Activated T-helper 1 cell treated with Interleukin-2 at 50 U/mL for 16 hours (primary cell): Measurements from ENCODE around the gene CPAMD8.

Experiments
- DNase-seq: peaks from one replicate; pipeline ENCODE4 v3.0.0-alpha.2; 2020; ENCODE audit warnings: low read depth

Gene CPAMD8

GRCh38 chr19:16874250-16874977 is 152.2 kb downstream of the CPAMD8 start:
- DNase-seq, result no peak

DNA sequence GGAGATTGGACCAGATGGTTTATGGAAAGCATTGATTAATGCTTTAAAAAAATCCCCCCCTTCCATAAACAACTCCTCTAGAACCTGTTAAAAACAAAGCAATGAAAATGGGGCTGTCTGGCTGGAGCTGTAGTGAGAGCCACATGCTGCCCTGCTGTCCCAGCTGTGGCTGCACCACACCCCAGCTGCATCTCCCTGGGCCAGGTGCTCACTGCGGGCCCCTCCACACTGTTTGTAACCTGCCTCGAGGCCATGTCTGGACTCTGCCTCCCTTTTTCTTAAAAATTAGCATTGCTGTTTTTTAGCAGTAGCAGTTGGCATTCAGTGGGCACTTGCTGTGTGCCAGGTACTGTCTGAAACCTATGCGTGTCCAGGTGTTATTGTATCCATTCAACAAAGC is 153.0 kb downstream of the CPAMD8 start:
- no peak for DNase-seq

DNA sequence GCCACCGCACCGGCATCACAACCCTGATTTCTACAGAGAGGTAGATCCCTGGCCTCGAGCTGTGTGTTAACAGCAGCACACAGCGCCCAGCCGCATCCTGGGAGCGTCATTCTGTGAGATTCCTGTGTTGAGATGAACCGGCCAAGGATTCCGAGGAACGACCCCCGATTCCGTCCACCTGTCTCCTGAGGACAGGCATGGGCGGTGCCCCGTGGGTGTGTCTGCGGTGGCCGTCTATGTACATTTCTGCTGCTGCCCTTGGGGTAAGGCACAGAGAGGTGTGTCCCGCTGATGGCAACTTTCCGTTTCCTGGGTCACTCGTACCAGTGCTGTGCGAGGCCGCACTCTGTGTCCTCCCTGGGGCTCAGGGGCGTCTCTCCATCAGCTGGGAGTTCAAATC is 153.9 kb downstream of the CPAMD8 start:
- no peak for DNase-seq

DNA sequence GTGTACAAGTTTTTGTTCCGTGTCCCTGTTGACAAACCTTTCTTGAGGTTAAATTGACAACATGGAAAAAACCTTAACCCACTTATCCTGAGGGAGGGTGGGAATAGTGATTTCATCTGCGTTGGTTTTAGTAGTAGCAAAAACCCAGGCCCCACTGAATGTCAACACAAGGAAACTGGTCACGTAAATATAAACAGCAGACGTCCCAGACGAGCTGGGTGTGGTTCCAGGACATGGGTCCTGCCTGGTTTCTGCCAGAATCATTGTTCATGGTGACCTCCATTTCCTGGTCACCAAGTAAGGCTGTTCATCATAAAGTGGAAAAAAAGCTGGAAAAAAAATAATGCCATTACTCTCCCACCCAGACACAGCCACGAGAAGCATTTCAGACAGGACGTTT is 154.7 kb downstream of the CPAMD8 start:
- no peak for DNase-seq

- no peak for DNase-seq
These were observed 157.2 kb downstream of the CPAMD8 start for GRCh38 chr19:16869331-16869972.

DNA sequence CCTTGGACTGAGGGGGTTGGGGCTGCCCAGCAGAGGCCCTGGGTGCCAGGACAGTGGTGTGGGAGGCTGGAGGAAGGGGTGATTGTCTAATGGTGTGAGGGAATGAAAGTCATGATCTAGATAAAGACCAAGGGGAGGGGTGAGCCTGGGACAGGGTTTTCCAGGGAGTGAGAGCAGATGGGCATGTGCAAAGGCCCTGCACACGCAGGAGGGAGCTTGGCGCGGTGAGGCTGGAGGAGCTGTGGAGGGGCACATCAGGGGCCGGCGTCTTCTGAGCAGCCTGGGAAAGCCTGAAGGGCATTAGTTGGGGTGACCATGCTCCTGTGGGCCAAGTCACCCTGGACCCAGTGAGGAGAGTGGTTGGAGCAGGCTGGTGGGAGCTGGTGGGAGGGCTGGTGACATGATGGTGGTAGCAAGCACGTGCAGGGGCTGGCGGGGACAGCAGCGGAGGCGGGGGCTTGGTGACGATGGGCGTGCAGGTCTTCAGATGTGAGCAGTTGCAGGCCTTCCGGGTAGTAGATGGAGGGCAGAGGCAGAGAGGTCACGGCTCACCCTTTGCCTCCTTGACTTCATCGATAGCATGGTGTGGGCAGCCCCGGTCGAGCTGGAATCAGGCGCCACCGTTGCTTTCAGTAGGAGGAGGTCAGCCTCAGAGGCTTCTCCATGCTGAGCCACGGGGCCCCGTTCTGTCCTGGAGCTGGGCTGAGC is 158.0 kb downstream of the CPAMD8 start:
- DNase-seq, result no peak

DNA sequence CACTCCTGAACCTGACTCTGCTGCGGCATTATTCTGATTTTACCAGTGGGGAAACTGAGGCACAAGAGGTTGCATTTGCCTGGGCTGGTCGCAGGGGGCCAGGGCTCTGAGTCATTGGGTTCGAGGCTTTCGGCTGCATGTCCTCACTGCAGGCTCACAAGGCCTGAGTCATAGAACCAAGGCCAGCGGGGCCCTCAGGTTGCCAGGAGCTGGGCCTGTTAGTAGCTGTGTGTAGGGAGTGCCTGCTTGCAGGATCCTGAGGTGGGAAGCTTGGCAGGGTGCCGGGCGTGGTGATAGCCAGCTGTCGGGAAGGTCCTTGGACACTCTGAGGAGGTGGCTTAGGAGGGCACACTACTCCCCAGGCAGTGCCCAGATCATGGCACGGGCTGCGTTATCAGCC is 159.4 kb downstream of the CPAMD8 start:
- no peak for DNase-seq

DNA sequence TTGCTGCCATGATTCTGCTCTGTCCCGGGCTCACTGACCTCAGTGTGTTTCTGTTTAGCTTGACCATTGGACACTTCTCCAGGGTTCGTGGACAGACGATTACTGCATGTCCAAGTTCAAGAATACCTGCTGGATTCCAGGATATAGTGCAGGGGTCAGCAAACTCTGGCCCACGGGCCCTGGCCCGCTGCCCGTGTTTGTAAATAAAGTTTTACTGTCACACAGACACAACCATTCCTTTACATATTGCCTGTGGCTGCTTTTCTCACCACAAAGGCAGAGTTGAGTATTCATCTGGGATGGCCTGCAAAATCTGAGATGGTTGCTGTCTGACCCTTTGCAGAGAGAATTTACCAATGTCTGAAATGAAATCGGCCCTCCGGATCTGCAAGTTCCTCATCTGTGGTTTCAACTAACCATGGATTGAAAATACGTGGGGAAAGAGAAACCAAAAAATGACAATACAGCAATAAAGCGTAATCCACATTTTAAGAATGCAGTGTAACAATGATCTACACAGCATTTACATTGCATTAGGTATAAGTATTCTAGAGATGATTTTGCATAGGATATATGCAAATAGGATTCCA is 163.7 kb downstream of the CPAMD8 start:
- DNase-seq, result no peak

GRCh38 chr19:16861834-16862233 is 164.8 kb downstream of the CPAMD8 start:
- no peak for DNase-seq

DNA sequence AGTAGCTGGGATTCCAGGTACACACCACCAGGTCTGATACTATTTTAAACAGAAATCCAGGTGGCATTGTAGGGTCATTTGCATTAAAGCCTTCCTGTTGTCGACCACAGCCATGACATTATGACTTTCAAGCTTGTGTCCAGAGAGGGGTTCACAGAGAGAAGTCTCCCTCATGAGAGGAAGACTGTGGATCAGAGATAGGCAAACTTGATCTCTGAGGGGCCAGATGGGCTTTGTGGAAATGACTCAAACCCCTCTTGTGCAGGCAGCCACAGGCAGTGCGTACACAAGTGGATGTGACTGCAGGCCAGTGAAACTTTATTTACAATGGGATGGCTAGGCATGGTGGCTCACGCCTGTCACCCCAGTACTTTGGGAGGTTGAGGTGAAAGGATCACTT is 165.6 kb downstream of the CPAMD8 start:
- no peak for DNase-seq

- no peak for DNase-seq
These were observed 166.5 kb downstream of the CPAMD8 start for GRCh38 chr19:16860118-16860517.

DNA sequence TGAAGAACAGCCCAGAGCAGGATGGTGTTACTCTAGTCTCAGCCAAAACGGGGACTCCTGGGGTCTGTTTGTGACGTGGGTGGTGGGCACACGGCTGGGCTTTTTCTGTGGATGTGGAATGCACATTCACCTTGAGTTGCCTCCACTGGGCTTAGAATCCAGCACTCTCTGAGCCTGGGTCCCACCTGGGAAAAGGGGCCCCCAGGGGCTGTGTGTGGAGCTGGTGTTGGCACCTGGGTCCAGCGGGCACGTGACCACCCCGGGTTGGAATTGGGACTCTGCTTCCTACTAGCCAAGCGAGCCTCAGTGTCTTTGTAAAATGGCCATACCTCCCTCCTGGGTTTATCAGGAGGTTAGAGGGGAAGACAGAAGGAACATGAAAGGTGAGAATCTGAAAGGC is 167.0 kb downstream of the CPAMD8 start:
- no peak for DNase-seq

GRCh38 chr19:16856091-16856490 is 170.5 kb downstream of the CPAMD8 start:
- DNase-seq, result no peak

DNA sequence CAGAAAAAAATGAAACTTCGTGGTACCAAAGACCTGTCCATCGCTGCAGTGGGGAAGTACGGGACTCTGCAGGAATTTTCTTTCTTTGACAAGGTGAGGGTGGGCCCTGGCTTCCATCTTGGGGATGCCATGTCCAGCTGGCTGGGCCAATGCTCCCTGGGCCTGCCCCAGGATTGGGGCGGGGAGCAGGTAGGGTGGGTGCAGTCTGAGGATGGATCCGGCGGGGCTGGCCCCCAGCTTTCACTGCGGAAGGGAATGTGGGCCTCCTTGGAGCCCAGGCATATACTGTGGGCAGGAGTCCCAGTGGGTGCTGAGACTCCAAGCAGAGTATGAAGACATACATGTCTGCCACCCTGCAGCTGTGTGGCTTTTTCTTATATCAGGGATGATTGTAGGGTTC is 173.5 kb downstream of the CPAMD8 start:
- DNase-seq, result no peak

- no peak for DNase-seq
These were observed 175.4 kb downstream of the CPAMD8 start for GRCh38 chr19:16851031-16851712.

- no peak for DNase-seq
These were observed 176.5 kb downstream of the CPAMD8 start for GRCh38 chr19:16850133-16850532.

- no peak for DNase-seq
These were observed 177.4 kb downstream of the CPAMD8 start for GRCh38 chr19:16849168-16849567.

- DNase-seq, result no peak
These were observed 179.2 kb downstream of the CPAMD8 start for GRCh38 chr19:16847430-16847829.

GRCh38 chr19:16846901-16847300 is 179.7 kb downstream of the CPAMD8 start:
- DNase-seq, result no peak
